ENCODE measurements around the gene NLGN4X.

- TF ChIP-seq RFX5 (IDR thresholded peaks at IDR 0.05; ENCODE audit: low read length) (no peak), REST (IDR thresholded peaks at IDR 0.05; ENCODE audit: low read depth, low read length) (no peak), CTCF (IDR thresholded peaks at IDR 0.05) (no peak), POLR2AphosphoS5 (IDR thresholded peaks at IDR 0.05; ENCODE audit: low read depth, low read length) (no peak), CHD2 (IDR thresholded peaks at IDR 0.05; ENCODE audit: low read length, partially characterized antibody) (no peak), MEF2A (IDR thresholded peaks at IDR 0.05; ENCODE audit: borderline replicate concordance, low read depth) (no peak), EZH2phosphoT487 (IDR thresholded peaks at IDR 0.05; ENCODE audit: borderline replicate concordance, low read depth) (no peak), ZBTB33 (IDR thresholded peaks at IDR 0.05; ENCODE audit: borderline replicate concordance, low read depth) (no peak), GABPA (IDR thresholded peaks at IDR 0.05; ENCODE audit: low read depth) (no peak), TAF1 (IDR thresholded peaks at IDR 0.05; ENCODE audit: borderline replicate concordance, low read depth, low read length) (no peak)
- TF ChIP-seq, protein P1, sequence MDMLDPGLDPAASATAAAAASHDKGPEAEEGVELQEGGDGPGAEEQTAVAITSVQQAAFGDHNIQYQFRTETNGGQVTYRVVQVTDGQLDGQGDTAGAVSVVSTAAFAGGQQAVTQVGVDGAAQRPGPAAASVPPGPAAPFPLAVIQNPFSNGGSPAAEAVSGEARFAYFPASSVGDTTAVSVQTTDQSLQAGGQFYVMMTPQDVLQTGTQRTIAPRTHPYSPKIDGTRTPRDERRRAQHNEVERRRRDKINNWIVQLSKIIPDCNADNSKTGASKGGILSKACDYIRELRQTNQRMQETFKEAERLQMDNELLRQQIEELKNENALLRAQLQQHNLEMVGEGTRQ (IDR thresholded peaks at IDR 0.05; ENCODE audit: borderline replicate concordance, low read depth, low read length) = no peak
Measured at GRCh38 chrX:6002056-6002455, 226.6 kb downstream of the NLGN4X start.

Data from SK-N-SH (cell line).